Measurements from ENCODE around the gene WFDC5.

Gene WFDC5

DNA sequence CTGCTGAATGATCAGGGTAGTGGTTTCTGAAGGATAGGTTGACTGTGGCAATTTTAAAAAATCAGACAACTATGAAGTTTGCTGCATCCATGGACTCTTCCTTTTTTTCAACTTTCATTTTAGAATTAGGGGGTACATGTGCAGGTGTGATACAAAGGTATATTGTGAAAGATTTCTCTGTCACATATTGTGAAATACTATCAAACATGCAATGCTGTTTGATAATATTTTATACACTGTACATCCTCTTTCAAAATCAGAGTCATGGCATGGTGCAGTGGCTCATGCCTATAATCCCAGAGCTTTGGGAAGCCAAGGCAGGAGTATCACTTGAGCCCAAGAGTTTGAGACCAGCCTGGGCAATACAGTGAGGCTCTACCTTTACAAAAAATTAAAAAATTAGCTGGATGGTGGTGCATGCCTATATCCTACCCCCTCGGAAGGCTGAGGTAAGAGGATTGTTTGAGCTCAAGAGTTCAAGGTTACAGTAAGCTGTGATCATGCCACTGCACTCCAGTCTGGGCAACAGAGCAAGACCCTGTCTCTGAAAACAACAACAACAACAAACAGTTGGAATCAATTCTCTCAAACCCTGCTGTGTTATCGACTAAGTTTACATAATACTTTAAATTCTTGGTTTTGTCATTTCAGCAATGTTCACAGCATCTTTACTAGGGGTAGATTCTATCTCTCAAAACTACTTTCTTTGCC lies 4.7 kb upstream of the WFDC5 start:
- Histone ChIP-seq H3K27me3 (replicated peaks) (no peaks in the 10 kb centered on the region), H3K4me3 (ENCODE audit: low read depth, low read length) (no peak overlapping the region), H3K36me3 (replicated peaks) (no peaks in the 10 kb centered on the region), H3K27ac (no peak overlapping the region)
- in situ Hi-C loops (cut with HindIII; ENCODE audit: low pct_ligation_motif_present, low sequenced_read_pairs), result no loop called here
- no peak for DNase-seq
- TF ChIP-seq, protein P1, sequence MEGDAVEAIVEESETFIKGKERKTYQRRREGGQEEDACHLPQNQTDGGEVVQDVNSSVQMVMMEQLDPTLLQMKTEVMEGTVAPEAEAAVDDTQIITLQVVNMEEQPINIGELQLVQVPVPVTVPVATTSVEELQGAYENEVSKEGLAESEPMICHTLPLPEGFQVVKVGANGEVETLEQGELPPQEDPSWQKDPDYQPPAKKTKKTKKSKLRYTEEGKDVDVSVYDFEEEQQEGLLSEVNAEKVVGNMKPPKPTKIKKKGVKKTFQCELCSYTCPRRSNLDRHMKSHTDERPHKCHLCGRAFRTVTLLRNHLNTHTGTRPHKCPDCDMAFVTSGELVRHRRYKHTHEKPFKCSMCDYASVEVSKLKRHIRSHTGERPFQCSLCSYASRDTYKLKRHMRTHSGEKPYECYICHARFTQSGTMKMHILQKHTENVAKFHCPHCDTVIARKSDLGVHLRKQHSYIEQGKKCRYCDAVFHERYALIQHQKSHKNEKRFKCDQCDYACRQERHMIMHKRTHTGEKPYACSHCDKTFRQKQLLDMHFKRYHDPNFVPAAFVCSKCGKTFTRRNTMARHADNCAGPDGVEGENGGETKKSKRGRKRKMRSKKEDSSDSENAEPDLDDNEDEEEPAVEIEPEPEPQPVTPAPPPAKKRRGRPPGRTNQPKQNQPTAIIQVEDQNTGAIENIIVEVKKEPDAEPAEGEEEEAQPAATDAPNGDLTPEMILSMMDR (IDR thresholded peaks at IDR 0.05; ENCODE audit: low read depth, low read length, missing control alignments), result no peak

DNA sequence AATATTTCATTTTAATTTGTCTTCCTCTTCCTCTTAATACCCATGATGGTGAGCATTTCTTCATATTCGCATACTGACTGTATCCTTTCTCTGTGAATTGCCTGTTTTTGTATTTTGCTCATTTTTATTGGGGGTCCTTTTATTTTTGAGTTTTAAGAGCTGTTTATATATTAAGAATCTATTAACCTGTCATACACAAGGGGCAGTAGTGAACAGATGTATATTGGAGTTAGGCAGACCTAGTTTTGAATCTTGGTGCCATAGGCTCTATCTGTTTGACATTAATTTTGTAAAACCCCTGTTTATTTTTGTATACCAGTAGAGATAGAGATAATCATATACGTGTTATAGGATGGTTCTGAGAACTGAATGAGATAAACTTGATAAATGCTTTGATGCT lies 3.1 kb upstream of the WFDC5 start:
- no peak for DNase-seq
- no peak overlapping the region for H3K4me3 ChIP-seq (ENCODE audit: low read depth, low read length)
- TF ChIP-seq, protein P1 (IDR thresholded peaks at IDR 0.05; ENCODE audit: low read depth, low read length, missing control alignments), result peak; percentile 13
- H3K27ac ChIP-seq, result no peak overlapping the region
- no peaks in the 10 kb centered on the region for H3K36me3 ChIP-seq (replicated peaks)
- in situ Hi-C loops (cut with HindIII; ENCODE audit: low pct_ligation_motif_present, low sequenced_read_pairs), result no loop called here
- H3K27me3 ChIP-seq (replicated peaks), result no peaks in the 10 kb centered on the region

DNA sequence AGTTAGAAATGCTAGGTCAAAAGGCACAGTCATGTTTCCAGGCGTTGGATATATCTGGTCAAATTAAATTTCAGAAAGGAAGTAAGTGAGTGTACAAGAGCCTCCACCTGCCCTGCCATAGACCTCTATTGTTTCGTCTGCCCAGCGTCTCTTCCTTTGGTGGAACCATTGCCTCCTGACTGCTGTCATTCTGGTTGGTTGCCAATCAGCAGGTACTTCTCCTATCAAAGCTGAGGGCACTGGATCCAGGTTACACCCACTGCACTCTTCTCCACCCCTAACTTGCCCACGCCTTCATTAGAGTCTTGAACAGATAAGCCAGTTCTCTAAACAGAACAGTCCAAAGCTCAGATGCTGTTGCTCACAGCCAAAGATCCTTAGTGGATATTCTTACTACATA lies 2.6 kb upstream of the WFDC5 start:
- no peaks in the 10 kb centered on the region for H3K36me3 ChIP-seq (replicated peaks)
- H3K27ac ChIP-seq, result no peak overlapping the region
- TF ChIP-seq, protein P1 (IDR thresholded peaks at IDR 0.05; ENCODE audit: low read depth, low read length, missing control alignments), result no peak
- in situ Hi-C loops (cut with HindIII; ENCODE audit: low pct_ligation_motif_present, low sequenced_read_pairs), result no loop called here
- no peaks in the 10 kb centered on the region for H3K27me3 ChIP-seq (replicated peaks)
- H3K4me3 ChIP-seq (ENCODE audit: low read depth, low read length), result no peak overlapping the region
- DNase-seq, result no peak

DNA sequence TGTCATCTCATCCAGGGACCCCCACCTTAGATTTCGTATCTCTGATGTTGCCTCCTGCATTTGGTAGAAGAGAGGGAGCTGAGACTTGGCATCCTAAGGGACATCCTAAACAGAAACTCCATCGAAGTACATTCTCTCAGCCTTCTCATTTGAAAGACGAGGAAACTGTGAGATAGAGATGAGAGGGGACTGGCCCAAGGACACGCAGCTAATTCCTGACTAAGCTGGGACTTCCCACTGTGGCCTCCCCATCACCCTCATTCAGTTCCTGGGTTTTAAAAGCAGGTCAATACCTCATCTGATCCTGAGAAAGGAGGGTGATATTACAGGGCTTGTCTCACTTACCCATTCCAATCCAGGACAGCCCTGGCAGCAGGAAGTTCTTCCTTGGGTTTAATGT lies 855 bp upstream of the WFDC5 start:
- H3K36me3 ChIP-seq (replicated peaks), result no peaks in the 10 kb centered on the region
- H3K4me3 ChIP-seq (ENCODE audit: low read depth, low read length), result no peak overlapping the region
- in situ Hi-C loops (cut with HindIII; ENCODE audit: low pct_ligation_motif_present, low sequenced_read_pairs), result no loop called here
- H3K27ac ChIP-seq, result no peak overlapping the region
- no peaks in the 10 kb centered on the region for H3K27me3 ChIP-seq (replicated peaks)
- TF ChIP-seq, protein P1 (IDR thresholded peaks at IDR 0.05; ENCODE audit: low read depth, low read length, missing control alignments), result no peak
- DNase-seq, result no peak

DNA sequence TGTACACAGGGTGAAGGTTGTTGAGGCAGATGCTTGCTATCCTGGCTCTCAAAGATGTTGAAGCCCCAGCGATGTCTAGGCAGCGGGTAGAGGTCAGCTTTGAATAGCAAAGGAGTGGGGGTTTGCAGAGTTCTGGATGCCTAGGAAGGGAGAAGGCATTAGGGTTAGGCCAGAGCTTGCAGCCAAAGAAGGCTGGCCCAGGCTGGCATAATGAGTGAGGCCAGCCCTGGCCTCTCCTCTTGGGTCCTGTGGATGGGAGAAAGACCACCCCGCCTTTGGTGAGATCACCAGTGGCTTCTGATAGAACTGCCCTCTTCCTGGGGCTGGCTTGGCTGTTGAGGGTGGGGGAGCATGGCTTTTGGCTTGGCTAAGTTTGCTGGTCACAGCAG lies 406 bp upstream of the WFDC5 start:
- no peak for DNase-seq
- in situ Hi-C loops (cut with HindIII; ENCODE audit: low pct_ligation_motif_present, low sequenced_read_pairs), result no loop called here
- Histone ChIP-seq H3K4me3 (ENCODE audit: low read depth, low read length) (no peak overlapping the region), H3K36me3 (replicated peaks) (no peaks in the 10 kb centered on the region), H3K27ac (no peak overlapping the region), H3K27me3 (replicated peaks) (no peaks in the 10 kb centered on the region)
- TF ChIP-seq, protein P1 (IDR thresholded peaks at IDR 0.05; ENCODE audit: low read depth, low read length, missing control alignments), result no peak

DNA sequence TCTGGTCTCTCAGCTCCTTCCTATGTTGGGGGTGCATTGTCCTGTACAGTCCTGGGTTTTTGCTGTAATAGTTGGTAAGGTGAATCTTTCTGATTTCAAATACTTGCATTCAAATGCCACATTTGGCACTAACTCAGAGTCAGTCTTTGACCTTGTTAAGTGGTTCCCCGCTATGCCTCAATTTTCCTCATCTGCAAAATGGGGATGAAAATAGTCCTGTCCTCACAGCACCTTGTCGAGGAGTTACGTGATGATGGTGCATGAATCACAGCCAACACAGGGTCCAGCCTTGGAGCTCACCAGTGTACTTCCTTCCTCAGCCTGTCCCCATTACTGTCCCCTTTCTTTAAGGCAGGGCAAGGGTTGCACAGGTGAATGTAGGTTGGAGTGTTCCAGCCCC lies 1.1 kb downstream of the WFDC5 start:
- TF ChIP-seq, protein P1 (IDR thresholded peaks at IDR 0.05; ENCODE audit: low read depth, low read length, missing control alignments), result no peak
- H3K36me3 ChIP-seq (replicated peaks), result no peaks in the 10 kb centered on the region
- DNase-seq, result no peak
- in situ Hi-C loops (cut with HindIII; ENCODE audit: low pct_ligation_motif_present, low sequenced_read_pairs), result no loop called here
- H3K27ac ChIP-seq, result no peak overlapping the region
- no peak overlapping the region for H3K4me3 ChIP-seq (ENCODE audit: low read depth, low read length)
- no peaks in the 10 kb centered on the region for H3K27me3 ChIP-seq (replicated peaks)

Data from brain microvascular endothelial cell (primary cell).